GM18499 (cell line): ENCODE measurements around the gene MAPKAPK3.
"Not testable (repeated sequence)": the region's sequence is repeated elsewhere in the genome, so short reads cannot be mapped to it uniquely, and the experiment has no call there.

Experiments
- ATAC-seq: cut with Tn5 transposase; IDR thresholded peaks from one replicate; pipeline ENCODE4 v1.9.1; 2021; ENCODE audit warnings: moderate number of reproducible peaks; ENCODE audit not compliant: insufficient read depth, unreplicated experiment

MAPKAPK3 gene

DNA sequence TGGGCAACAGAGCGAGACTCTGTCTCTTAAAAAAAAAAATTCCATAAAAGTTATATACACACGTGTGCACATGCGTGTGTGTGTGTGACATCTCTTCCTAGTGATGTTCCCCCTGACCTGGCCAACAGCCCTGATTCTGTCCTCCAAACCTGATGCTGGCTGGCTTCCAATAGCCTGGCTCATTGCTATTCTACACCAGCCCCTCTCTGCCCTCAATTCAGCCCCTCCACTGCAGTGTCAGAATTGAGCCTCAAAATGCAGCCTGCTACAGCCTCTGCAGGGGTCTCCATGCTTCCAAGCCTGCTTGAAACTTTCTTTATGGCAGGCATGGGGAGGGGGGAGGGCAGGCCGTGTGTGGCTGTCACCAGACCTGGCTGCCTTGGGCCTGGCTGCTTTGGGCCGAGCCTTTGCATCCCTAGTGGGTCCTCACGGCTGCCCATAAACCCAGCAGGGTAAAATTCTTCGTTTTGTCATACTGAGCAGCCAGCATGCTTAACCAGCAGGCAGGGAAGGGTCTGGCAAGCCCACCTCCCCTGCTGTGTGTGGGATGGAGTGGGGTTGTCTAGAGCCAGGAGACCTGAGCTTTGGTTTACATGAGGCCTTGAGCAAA is 35.1 kb downstream of the MAPKAPK3 start:
- no peak for ATAC-seq

DNA sequence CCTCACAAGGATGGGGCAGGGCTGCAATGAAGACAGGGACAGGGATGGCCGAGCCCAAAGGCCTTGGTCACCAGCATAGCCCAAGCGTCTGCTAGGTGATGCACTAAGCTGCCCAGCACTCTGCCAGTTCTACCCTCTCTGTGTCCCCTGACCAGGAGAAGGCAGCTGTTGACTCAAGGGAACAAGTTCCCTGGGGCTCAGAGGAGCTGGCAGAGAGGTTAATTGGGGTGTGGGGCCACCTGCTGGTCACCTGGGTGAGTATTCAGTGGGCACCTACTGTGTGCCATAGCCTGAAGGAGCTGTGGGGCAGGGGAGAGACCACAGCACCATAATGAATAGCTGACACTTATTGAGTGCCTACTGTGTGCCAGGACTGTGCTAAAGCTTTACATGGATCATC is 35.8 kb downstream of the MAPKAPK3 start:
- ATAC-seq, result no peak

DNA sequence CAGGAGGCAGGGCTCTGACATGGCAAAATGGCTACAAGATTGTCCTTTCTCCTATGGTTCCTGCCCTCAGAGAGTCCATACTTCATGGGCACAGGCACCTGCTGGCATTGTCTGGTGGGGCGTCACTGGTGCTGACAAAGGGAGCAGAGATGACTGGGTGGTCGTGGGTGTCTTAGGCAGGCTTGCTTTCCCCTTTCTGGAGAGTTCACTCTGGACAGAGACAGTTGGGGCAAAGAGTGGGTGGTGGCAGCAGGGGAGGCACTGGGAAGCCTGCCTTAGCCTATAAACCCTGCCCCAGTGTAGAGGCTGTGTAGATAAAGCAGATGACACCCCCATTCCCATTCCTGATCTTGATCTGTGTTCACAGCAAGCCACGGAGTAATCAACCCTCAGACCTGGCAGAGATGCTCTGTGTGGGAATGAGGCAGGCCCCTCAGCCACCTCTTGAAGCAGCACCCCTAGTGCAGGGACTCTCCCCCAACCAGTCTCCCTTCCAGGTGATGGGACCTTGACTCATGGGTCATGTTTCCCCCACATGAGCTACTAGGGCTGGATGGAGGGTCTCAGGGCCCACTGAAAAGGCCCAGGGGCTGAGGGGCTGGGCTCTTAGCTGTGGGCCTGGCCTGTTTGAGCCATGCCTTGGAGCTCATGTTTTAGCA is 37.1 kb downstream of the MAPKAPK3 start:
- ATAC-seq, result no peak

DNA sequence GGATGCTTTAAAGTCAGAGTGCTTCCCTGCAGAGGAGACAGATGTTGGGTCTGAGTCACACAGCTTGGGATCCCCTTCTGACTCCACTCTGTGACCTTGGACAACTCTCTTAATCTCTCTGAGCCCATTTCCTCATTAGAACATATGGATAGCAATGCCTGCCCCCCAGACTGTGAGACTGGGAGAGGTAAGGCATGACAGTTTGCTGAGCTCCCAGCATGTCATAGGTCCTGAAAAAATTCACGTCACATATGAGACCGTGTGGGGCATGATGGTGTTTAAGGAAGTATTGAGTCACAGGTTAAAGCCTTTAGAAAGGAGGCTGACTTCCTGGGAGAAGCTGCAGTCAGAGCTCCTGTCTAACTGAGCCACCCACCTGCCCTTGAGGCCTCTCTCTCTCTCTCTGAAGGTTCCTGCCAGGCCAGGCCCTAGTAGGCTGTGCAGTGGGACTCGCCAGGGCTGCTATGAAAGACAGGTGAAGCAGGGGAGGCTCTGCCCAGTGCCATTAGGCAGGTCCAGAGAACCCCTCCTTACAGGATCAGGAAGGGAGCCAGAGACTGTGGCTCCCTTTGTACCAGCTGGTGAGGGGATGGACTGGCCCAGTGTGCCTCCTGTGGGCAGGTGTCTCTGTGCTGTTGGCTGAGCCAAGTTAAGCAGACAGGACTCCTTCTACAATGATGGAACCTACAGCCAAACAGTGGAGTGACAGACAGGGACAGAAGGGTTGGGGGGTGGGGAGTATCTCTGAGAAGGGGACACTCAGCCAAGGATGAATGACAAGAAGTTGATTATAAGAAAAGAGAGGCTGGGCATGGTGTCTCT is 38.3 kb downstream of the MAPKAPK3 start:
- no peak for ATAC-seq

DNA sequence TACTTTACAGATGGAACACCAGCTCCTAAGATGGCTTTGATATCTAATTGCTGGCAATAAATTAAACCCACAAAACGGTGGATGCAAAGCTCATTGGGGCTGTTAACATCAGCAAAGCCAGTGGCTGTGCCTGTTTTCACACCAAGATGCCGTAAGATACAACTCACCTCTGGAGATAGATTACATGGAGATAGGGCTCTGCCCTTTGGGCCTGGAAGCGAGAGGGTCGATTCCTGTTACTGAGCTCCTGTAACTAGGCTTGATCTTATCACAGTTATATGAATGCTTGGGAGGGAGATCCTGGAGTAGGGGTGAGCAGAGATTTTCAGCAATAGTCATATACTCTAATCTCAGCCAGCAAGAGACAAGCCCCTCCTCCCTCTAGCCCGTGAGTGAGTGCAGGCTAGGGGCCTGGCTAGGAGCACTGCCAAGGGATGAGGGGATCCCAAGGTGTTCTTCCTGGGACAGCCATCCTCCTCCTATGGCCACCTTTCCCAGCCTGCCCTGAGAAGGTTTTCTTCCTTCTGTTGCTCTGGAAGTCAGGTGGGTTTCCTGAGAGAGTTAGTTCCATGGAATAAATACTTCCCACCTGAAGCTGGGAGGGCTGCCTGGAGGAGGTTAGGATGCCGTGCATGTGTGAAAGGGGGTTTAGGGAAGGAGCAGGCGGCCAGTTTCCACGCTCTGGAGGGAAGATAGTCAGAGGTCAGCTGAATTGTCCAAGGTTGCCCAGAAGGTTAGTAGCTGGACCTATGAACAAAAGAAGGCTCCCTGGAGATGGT is 39.7 kb downstream of the MAPKAPK3 start:
- no peak for ATAC-seq

DNA sequence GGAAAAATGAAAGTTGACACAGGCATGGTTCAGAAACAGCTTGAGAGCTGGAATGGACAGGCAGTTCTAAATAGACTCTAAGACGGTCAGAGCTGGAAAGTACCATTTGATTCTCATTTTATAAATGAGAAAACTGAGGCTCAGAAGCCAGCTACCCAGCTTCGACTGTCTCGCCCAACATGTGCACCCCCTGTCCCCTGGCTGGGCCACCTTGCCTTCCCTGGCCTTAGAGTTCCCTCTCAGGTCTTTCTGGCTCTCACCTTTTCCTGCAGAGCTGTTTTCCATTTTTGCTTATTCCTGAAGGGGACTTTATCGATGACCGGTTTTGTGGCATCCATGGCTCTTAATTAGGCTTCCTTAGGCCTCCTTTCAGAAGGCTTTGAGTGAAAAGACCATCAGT is 40.5 kb downstream of the MAPKAPK3 start:
- no peak for ATAC-seq

DNA sequence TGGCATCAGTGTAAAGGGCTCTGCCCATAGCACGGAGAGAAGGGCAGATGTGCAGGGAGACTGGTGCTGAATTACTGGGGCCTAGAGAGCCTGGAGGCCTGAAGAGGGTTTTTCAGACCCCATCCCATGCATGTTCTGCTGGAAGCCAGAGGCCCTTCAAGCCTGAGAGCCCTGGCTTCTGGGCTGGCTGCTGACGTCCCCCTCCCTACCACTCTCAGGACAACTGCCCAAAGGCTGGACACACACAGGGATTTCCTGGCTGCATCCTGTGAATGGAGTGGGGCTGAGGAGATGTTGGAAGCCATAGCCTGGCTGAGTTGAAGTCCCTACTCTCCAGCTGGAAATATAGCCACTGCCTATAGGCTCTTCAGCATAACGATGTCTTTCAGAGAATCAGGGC is 40.9 kb downstream of the MAPKAPK3 start:
- no peak for ATAC-seq

DNA sequence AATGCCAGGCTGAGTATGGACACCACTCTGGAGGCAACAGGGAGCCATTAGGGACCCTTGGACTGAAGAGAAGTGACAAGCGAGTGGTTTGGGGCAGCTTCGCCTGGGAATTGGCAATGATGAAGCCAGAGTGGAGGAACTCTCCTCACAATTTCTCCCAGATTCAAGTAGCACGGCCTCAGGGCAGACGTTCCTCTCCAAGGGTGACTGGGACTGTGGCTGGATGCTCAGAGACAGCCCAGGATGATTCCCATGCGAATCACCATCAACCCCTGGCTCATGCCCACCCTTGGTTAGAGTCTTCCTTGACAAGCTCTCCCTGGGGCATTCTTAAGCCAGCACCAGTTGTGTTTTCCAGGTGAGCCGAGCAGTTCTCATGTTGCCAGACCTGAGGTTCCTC is 41.5 kb downstream of the MAPKAPK3 start:
- no peak for ATAC-seq

DNA sequence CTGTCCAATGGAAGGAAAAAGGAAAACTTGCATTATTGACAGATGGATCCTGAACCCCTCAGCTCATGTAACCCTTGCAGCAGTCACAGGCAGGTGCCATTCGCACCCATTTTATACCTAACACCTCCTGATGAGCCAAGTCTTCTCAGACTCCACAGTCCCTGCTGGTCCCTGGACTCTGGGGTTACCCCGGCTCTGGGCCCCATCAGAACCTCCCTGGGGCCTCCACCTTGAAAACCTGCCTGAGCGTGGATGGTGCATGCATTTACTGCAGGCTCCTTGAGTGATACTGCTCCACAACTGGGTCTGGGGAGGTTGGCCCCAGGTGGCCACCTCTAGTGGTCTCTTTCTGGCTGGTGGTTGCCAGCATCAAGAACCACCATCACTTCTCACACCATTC is 41.9 kb downstream of the MAPKAPK3 start:
- ATAC-seq, result no peak

DNA sequence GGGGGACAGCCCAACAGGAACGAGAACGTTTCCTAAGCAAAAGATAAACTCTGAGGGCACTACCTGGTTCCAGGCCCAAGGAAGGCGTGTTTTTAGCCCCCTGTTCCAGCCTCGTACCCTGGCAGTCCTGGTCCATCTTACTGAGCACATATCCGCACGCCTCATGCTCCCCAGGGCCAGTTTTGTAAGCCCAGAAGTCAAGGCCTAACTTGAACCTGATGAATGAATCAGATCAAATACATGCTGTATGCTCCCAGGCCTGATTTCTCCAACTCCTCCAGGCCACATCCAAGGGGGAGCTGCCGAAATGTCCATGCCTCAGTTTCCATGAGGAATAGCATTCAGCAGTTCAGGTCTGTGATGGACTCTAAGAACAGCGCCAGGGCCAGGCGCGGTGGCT is 43.4 kb downstream of the MAPKAPK3 start:
- no peak for ATAC-seq

DNA sequence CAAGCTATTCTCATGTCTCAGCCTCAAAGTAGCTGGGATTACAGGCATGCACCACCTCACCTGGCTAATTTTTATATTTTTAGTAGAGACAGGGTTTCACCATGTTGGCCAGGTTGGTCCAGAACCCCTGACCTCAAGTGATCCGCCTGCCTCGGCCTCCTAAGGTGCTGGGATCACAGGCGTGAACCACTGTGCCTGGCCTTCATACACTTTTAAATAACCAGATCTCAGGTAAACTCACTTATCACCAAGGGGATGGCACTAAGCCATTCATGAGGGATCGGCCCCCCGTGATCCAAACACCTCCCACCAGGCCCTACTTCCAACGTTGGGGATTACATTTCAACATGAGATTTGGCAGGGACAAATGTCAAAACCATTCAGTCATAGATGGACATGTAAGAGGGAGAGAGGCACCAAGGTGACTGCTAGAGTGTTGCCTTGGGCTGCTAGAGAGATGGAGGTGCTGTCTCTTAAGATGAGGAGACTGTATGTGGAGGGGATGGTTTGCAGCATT is 44.4 kb downstream of the MAPKAPK3 start:
- no peak for ATAC-seq

DNA sequence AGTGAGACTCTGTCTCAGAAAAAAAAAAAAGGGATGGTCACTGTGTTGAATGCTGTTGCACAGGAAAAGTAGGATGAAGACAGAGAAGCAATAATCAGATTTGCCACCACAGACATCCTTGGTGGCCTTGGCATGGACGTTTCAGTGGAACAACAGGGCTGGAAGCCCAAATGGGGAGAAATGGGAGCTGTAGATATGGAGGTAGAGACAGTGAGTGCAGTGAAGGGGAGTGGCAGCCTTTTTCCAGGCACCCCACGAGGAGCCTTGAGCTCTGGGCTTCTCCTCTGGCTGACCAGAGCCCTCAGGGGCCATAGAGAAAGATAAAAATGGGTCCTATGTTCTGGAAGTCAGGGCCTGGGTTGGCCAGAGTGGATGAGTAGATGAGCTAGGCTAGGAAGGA is 45.5 kb downstream of the MAPKAPK3 start:
- ATAC-seq, result no peak

DNA sequence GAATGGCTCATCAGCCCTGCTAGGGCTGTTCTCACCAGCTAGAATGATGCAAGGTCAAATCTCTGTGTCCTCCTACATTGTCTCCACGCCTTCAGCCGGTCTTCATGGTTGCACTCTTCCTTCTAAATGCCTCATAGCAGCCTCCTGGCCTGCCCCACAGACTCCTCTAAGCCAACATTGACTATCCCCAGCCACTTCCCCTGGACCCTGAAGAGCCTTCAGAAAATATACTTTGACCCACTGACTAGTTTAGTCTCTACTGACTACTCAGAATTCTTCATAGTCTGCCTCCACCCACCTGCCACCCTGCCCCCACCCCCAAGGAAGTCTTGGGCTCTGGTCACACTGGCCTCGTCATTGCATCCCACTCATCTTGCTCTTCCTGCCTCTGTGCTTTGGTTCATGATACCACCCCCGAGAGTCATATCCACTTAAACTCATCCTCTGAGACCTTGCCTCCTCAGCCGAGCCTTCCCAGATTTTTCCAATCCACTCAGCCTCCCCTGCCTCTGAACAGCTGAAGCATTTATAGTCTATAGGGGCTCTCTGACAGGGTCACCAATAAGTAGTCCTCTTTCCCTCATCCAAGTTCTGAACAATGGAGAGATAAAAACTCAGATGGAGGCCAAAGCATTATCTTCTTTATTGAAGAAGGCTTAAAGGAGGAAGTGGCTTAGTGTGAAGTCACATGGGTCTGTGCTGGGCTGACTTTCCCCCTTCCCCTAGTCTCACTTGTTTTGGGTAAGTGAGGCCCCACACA is 48.3 kb downstream of the MAPKAPK3 start:
- no peak for ATAC-seq

DNA sequence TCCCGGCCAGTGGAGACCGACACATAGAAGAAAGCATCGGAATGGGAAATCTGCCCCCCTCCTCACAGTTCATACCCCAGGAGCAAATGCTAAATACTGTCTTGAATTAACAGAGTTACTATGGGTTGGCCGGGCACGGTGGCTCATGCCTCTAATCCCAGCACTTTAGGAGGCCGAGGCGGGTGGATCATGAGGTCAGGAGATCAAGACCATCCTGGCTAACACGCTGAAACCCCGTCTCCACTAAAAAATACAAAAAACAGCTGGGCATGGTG is 48.8 kb downstream of the MAPKAPK3 start:
- ATAC-seq, result not testable (repeated sequence)

DNA sequence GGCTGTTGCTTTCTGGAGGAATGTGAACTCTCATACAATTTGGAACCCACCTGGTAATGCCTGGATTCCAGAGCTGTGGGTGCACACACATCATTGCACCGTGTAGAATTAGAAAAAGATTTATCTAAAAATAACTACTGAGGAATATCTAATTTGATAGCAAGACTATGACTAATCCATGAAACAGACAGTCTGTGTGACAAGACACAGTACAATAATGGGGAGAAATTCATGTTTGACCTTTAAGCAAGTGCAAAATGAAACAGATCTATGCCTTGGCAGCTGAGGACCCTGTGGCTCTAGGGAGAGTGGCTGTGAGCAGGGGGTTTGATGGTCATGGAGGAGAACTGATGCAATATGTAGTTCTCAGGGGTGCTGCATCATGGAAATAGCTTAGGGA is 49.9 kb downstream of the MAPKAPK3 start:
- no peak for ATAC-seq

DNA sequence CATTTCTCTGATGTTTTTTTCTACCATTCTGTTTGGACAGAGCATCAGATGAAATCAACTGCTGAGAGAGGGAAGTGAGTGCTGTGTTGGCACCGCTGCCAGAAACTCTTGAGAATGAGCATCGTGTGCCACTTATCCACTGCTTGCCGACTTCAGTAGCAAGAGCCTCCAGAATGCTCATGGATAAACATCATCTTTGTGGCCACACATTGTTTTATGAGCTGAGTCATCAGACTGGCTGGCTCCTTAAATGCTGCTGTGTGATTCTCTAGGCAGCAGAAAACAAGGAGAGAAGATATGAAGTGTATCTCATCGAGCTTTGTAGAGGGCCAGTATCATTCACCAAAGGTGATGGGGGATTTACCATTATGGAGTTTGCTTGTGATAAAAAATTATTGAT is 54.4 kb downstream of the MAPKAPK3 start:
- ATAC-seq, result no peak

DNA sequence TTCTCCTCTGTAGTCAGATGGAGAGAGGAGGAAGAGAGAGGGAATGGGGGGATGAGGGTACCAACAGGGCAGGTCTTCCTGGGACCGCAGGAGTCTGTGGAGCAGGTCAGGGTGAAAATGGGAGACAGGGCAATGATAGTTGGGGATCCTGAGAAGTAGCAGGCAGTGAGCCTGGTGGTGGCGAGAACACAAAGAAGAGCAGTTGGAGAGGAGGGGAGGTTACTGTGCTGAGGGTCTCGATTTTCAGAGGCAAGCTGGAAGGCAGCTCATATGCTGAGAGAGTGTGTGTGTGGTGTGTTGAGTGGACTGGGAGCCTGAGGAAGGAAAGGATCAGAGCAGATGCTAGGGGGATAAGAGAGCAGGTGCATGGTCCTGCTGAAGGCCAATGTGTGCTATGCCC is 55.7 kb downstream of the MAPKAPK3 start:
- no peak for ATAC-seq

DNA sequence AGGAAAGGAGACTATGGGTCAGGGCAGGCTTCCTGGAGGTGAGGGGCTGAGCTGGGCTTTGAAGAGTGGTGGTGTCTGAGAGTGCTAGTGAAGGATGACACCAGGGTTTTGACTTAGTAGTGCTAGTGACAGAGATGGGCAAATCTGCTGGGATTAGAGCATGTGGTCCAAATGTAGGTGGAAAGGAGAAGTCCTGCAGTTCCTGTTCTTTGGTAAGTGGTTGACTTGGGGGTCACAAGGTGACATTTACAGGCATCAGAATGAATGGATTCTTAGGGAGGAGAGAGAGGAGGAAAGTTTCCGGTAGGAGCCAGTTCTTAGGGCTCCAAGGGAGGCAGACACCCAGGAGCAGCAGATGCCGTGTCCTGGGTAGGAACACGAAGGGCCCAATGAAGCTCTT is 57.0 kb downstream of the MAPKAPK3 start:
- no peak for ATAC-seq

DNA sequence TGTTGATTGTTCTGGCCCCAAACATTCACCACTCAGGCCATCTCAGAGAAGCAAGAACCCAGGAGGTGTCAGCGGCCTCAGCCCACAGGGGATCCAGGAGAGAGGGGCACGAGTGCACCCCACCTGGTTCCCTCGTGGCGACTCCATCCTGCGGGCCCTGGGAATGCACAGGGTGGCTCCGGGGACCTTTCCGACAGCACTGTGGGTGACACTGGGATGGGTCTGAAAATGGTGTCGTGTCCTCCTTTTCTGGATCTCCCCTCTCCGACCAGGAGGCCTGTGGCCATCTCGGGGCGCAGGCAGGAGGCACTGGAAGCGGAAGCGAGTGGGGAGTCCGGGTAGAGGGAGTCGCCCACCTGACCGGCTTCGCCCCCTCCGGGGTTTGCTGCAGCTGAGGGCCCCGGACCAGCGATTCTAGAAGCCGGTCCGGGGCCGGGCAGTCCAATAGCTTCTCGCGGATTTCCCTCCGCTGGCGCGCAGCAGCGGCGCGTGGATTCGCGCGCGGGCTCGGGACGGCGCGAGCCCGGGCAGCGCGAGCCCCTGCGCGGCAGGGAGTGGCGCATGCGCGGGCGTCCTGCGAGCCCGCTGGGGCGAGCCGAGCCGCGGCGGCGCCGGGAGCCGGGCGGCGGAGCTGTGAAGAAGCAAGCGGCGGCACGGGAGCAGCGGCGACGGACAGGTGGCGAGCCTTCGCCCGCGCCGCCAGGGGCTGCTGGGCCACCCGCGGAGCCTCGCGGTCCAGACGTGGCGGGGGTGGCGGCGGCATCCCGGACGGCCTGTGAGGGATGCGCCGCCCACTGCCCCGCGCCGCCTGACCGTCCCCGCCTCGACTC is 57.6 kb downstream of the MAPKAPK3 start, which contains the start of gene DOCK3:
Gene DOCK3 (plus strand): TSS at position 579 of the 830 bp plus-strand sequence. CDS start 337 bp downstream, outside the sequence.
- ATAC-seq, result no peak
